ENCODE results near the gene ADCY4. TPM values are rescaled to one million over a fixed set of nuclear protein-coding genes. Genes with fewer than 3 reads are reported as not detected.

The ADCY4 gene
- total and polyA plus RNA-seq, 2 of the 13 experiments (the other 11 are each of a cell fraction or from before 2014, with no cell fraction given), result 0.03 TPM; not detected in 1

DNA sequence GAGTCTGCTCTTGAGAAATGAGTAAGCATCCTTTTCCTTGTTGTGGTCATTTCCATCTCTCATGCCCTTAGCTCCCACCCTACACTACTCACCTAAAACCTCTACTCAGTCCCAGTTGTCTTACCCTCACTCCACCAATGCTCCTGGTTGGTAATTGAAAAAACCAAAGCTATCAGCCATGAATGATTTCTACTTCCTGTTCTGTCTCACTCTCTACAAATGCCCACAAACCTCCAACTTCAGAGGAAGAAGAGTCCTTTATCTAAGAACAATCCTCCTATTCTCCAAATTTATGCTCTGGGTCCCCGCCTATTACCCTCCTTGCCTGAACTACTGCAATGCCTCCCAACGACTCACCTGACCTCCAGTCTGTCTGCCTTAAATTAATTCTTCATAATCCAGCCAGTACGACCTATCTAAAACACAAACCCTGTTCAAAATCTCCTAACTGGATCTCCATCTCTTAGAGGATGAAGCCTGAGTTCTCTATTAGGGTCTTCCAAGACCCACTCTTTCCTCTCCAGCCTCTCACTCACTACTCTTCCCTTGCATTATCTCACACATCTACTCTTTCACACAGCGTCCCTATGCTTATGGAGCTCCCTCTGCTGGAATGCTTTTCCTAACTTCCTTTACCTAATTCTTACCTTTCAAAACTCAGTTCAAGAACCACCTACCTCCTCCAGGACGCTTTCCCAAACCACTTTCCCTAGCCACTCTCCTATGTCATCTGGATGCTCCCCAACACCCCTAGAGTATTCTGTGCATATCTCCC is 37.5 kb downstream of the ADCY4 start (continued):
- TF ChIP-seq ATF7 (IDR thresholded peaks at IDR 0.05), result no peak
- no peak for TF ChIP-seq ATF7 (CRISPR knock-in tag; IDR thresholded peaks at IDR 0.05)
- no peak for TF ChIP-seq MTA1 (CRISPR knock-in tag; IDR thresholded peaks at IDR 0.05; ENCODE audit: borderline replicate concordance)
- TF ChIP-seq, protein P1, sequence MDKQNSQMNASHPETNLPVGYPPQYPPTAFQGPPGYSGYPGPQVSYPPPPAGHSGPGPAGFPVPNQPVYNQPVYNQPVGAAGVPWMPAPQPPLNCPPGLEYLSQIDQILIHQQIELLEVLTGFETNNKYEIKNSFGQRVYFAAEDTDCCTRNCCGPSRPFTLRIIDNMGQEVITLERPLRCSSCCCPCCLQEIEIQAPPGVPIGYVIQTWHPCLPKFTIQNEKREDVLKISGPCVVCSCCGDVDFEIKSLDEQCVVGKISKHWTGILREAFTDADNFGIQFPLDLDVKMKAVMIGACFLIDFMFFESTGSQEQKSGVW (CRISPR knock-in tag; IDR thresholded peaks at IDR 0.05; ENCODE audit: borderline replicate concordance), result 0 out of 2 replicates have a peak, but pooled peaks have one; percentile 65
- TF ChIP-seq TEAD3 (CRISPR knock-in tag; optimal IDR thresholded peaks at IDR 0.05; ENCODE audit: borderline replicate concordance), result peak; percentile 93
- no peak; the same call in 1 of the 2 replicates for TF ChIP-seq SOX5 (CRISPR knock-in tag; IDR thresholded peaks at IDR 0.05; ENCODE audit: borderline replicate concordance)
- TF ChIP-seq, protein P2, sequence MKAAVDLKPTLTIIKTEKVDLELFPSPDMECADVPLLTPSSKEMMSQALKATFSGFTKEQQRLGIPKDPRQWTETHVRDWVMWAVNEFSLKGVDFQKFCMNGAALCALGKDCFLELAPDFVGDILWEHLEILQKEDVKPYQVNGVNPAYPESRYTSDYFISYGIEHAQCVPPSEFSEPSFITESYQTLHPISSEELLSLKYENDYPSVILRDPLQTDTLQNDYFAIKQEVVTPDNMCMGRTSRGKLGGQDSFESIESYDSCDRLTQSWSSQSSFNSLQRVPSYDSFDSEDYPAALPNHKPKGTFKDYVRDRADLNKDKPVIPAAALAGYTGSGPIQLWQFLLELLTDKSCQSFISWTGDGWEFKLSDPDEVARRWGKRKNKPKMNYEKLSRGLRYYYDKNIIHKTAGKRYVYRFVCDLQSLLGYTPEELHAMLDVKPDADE (CRISPR knock-in tag; IDR thresholded peaks at IDR 0.05), result no peak
- TF ChIP-seq ZNF44 (CRISPR knock-in tag; IDR thresholded peaks at IDR 0.05), result no peak
- TF ChIP-seq, protein P3, sequence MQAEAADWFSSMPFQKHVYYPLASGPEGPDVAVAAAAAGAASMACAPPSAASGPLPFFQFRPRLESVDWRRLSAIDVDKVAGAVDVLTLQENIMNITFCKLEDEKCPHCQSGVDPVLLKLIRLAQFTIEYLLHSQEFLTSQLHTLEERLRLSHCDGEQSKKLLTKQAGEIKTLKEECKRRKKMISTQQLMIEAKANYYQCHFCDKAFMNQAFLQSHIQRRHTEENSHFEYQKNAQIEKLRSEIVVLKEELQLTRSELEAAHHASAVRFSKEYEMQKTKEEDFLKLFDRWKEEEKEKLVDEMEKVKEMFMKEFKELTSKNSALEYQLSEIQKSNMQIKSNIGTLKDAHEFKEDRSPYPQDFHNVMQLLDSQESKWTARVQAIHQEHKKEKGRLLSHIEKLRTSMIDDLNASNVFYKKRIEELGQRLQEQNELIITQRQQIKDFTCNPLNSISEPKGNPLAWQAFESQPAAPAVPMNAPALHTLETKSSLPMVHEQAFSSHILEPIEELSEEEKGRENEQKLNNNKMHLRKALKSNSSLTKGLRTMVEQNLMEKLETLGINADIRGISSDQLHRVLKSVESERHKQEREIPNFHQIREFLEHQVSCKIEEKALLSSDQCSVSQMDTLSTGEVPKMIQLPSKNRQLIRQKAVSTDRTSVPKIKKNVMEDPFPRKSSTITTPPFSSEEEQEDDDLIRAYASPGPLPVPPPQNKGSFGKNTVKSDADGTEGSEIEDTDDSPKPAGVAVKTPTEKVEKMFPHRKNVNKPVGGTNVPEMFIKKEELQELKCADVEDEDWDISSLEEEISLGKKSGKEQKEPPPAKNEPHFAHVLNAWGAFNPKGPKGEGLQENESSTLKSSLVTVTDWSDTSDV (CRISPR knock-in tag; IDR thresholded peaks at IDR 0.05), result no peak
- peak; percentile 60 for TF ChIP-seq ZFX (CRISPR knock-in tag; IDR thresholded peaks at IDR 0.05; ENCODE audit: low read depth)
- TF ChIP-seq NCOA1 (CRISPR knock-in tag; IDR thresholded peaks at IDR 0.05), result peak; percentile 29; the same call in 1 of the 2 replicates
- no peak for TF ChIP-seq KLF15 (CRISPR knock-in tag; IDR thresholded peaks at IDR 0.05; ENCODE audit: borderline replicate concordance)
- no peak for TF ChIP-seq RARG (CRISPR knock-in tag; IDR thresholded peaks at IDR 0.05; ENCODE audit: low read depth)
- TF ChIP-seq, protein P4, sequence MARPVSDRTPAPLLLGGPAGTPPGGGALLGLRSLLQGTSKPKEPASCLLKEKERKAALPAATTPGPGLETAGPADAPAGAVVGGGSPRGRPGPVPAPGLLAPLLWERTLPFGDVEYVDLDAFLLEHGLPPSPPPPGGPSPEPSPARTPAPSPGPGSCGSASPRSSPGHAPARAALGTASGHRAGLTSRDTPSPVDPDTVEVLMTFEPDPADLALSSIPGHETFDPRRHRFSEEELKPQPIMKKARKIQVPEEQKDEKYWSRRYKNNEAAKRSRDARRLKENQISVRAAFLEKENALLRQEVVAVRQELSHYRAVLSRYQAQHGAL (CRISPR knock-in tag; IDR thresholded peaks at IDR 0.05; ENCODE audit: not compliant biosample characterization), result no peak
- TF ChIP-seq FOXP1 (IDR thresholded peaks at IDR 0.05), result no peak
- TF ChIP-seq FOXP1 (CRISPR knock-in tag; IDR thresholded peaks at IDR 0.05), result no peak
- TF ChIP-seq ZNF292 (CRISPR knock-in tag; IDR thresholded peaks at IDR 0.05; ENCODE audit: borderline replicate concordance, low read depth), result no peak
- TF ChIP-seq, protein P5, sequence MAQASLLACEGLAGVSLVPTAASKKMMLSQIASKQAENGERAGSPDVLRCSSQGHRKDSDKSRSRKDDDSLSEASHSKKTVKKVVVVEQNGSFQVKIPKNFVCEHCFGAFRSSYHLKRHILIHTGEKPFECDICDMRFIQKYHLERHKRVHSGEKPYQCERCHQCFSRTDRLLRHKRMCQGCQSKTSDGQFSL (CRISPR knock-in tag; IDR thresholded peaks at IDR 0.05), result no peak
- no peak; the same call in 1 of the 2 replicates for TF ChIP-seq MXD4 (CRISPR knock-in tag; IDR thresholded peaks at IDR 0.05)
- TF ChIP-seq LCORL (IDR thresholded peaks at IDR 0.05), result no peak; the same call in 1 of the 2 replicates
- peak; percentile 65; the same call in 1 of the 2 replicates for TF ChIP-seq LCORL (CRISPR knock-in tag; IDR thresholded peaks at IDR 0.05)
- no peak for TF ChIP-seq HIVEP1 (CRISPR knock-in tag; IDR thresholded peaks at IDR 0.05)
- TF ChIP-seq, protein P6, sequence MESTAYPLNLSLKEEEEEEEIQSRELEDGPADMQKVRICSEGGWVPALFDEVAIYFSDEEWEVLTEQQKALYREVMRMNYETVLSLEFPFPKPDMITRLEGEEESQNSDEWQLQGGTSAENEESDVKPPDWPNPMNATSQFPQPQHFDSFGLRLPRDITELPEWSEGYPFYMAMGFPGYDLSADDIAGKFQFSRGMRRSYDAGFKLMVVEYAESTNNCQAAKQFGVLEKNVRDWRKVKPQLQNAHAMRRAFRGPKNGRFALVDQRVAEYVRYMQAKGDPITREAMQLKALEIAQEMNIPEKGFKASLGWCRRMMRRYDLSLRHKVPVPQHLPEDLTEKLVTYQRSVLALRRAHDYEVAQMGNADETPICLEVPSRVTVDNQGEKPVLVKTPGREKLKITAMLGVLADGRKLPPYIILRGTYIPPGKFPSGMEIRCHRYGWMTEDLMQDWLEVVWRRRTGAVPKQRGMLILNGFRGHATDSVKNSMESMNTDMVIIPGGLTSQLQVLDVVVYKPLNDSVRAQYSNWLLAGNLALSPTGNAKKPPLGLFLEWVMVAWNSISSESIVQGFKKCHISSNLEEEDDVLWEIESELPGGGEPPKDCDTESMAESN (CRISPR knock-in tag; conservative IDR thresholded peaks at IDR 0.05), result 0 out of 2 replicates have a peak, but pooled peaks have one; percentile 42

All from HepG2 (cell line).